A549 (cell line): ENCODE measurements around the gene HEXIM2. TPM values are rescaled to one million over a fixed set of nuclear protein-coding genes. Genes with fewer than 3 reads are reported as not detected.

Source experiments
- ATAC-seq, 2 experiments: fragments of 200-7000 bp in 1 of 2; fragments of >200 bp in 1 of 2; cut with Nextera tagmentation in 1 of 2; cut with Tn5 transposase in 1 of 2; 3 replicates each; pipeline versions ENCODE4 v1.8.0 to v1.9.1; 2018 to 2020; ENCODE audit warnings: mild to moderate bottlenecking in 1 of 2, moderate library complexity in 1 of 2
- CTCF ChIA-PET: fragments of 300-600 bp; sonication (Branson Sonifier 250); formaldehyde crosslinking; extraction: SDS; loops from one replicate; lab custom pipeline; 2021; ENCODE audit warnings: antibody characterized with exemption, inconsistent platforms; lab: Yijun Ruan, JAX
- POLR2A ChIA-PET: fragments of 350-600 bp; formaldehyde crosslinking; extraction: SDS; loops from one replicate; lab custom pipeline; 2021; ENCODE audit warnings: antibody characterized with exemption, inconsistent platforms; lab: Yijun Ruan, JAX
- DNase-seq, 2 experiments: peaks; one replicate each; pipeline versions ENCODE4 v3.0.0 to v3.0.0-alpha.2; 2011 to 2016; ENCODE audit warnings: low read depth in 1 of 2, low spot score in 1 of 2
- FAIRE-seq: peaks from 2 replicates; lab custom pipeline; 2011; peaks lifted over from hg19 to GRCh38; lab: Jason Lieb, UNC
- H3K27ac ChIP-seq, 2 experiments: fragments of >200 bp; sonication (Bioruptor Twin); formaldehyde crosslinking; 3 replicates each; pipeline ENCODE4 v1.5.1; 2016 to 2017
- H3K4me1 ChIP-seq: fragments of >200 bp; sonication (Bioruptor Twin); formaldehyde crosslinking; 3 replicates; pipeline ENCODE4 v1.6.1; 2016
- H3K4me2 ChIP-seq: fragments of >200 bp; sonication (Bioruptor Twin); formaldehyde crosslinking; 3 replicates; pipeline ENCODE4 v1.6.1; 2016
- H3K4me3 ChIP-seq: fragments of >200 bp; sonication (Bioruptor Twin); formaldehyde crosslinking; 3 replicates; pipeline ENCODE4 v1.5.1; 2016
- H3K9me3 ChIP-seq: fragments of >200 bp; sonication (Bioruptor Twin); formaldehyde crosslinking; 3 replicates; pipeline ENCODE4 v1.6.1; 2016
- BCL3 ChIP-seq: fragments of >200 bp; sonication (Bioruptor Twin); formaldehyde crosslinking; IDR thresholded peaks from 3 replicates; pipeline ENCODE4 v1.6.1; 2016
- CBX2 ChIP-seq: fragments of 200-600 bp; sonication (generic); IDR thresholded peaks from 2 replicates; pipeline ENCODE4 v1.6.1; 2016; ENCODE audit warnings: low read depth, mild to moderate bottlenecking, borderline replicate concordance
- CEBPB ChIP-seq, 2 experiments: fragments of >200 bp in 1 of 2; sonication (Bioruptor Twin) in 1 of 2; formaldehyde crosslinking in 1 of 2; IDR thresholded peaks; 2 replicates each; pipeline ENCODE4 v1.6.1; 2012 to 2016
- CHD4 ChIP-seq: fragments of 200-600 bp; sonication (generic); IDR thresholded peaks from 2 replicates; pipeline ENCODE4 v1.6.1; 2016; ENCODE audit warnings: antibody characterized with exemption, mild to moderate bottlenecking, borderline replicate concordance
- CTCF ChIP-seq: fragments of >200 bp; sonication (Bioruptor Twin); formaldehyde crosslinking; IDR thresholded peaks from 3 replicates; pipeline ENCODE4 v1.5.1; 2016
- EHMT2 ChIP-seq: fragments of 200-600 bp; sonication (generic); IDR thresholded peaks from 2 replicates; pipeline ENCODE4 v1.6.1; 2016; ENCODE audit warnings: antibody characterized with exemption, low read depth, mild to moderate bottlenecking, moderate library complexity
- ELK1 ChIP-seq: fragments of 150-350 bp; IDR thresholded peaks from 2 replicates; pipeline ENCODE4 v1.6.1; 2014; ENCODE audit warnings: low read depth, mild to moderate bottlenecking, low read length
- EP300 ChIP-seq, 2 experiments: fragments of >200 bp; sonication (Bioruptor Twin); formaldehyde crosslinking; IDR thresholded peaks; 2 replicates in 1 of 2; 3 replicates in 1 of 2; pipeline ENCODE4 v1.6.1; 2016 to 2017
- GATA3 ChIP-seq: IDR thresholded peaks from 2 replicates; pipeline ENCODE4 v1.6.1; 2012; ENCODE audit warnings: borderline replicate concordance
- HDAC2 ChIP-seq: fragments of 200-600 bp; sonication (generic); IDR thresholded peaks from 2 replicates; pipeline ENCODE4 v1.6.1; 2016
- HES2 ChIP-seq: fragments of >200 bp; sonication (Bioruptor Twin); formaldehyde crosslinking; IDR thresholded peaks from 2 replicates; pipeline ENCODE4 v1.6.1; 2016
- HEYL ChIP-seq: fragments of 250-450 bp; sonication (Bioruptor Pico); IDR thresholded peaks from 2 replicates; pipeline ENCODE4 v1.8.0; 2021; ENCODE audit warnings: mild to moderate bottlenecking, moderate library complexity
- HOXA7 ChIP-seq: fragments of 250-450 bp; sonication (Bioruptor Pico); IDR thresholded peaks from 2 replicates; pipeline ENCODE4 v1.5.0; 2020; ENCODE audit warnings: mild to moderate bottlenecking, moderate library complexity
- HOXB13 ChIP-seq: fragments of 250-450 bp; sonication (Bioruptor Pico); IDR thresholded peaks from 2 replicates; pipeline ENCODE4 v1.5.0; 2020; ENCODE audit warnings: low read depth, mild to moderate bottlenecking, moderate library complexity
- HOXB5 ChIP-seq: fragments of 250-450 bp; sonication (Bioruptor Pico); IDR thresholded peaks from 2 replicates; pipeline ENCODE4 v1.5.0; 2020; ENCODE audit warnings: mild to moderate bottlenecking, moderate library complexity
- JUNB ChIP-seq: fragments of >200 bp; sonication (Bioruptor Twin); formaldehyde crosslinking; IDR thresholded peaks from 2 replicates; pipeline ENCODE4 v1.6.1; 2016
- MAZ ChIP-seq: fragments of 150-350 bp; IDR thresholded peaks from 2 replicates; pipeline ENCODE4 v1.6.1; 2014; ENCODE audit warnings: antibody characterized with exemption, low read depth, low read length, borderline replicate concordance
- MYC ChIP-seq: IDR thresholded peaks from 2 replicates; pipeline ENCODE4 v1.6.1; 2012; ENCODE audit warnings: mild to moderate bottlenecking, inconsistent platforms, low read length, improper control_type of control experiment, borderline replicate concordance
- NPAS2 ChIP-seq: fragments of 250-450 bp; sonication (Bioruptor Pico); IDR thresholded peaks from 2 replicates; pipeline ENCODE4 v1.8.0; 2022; ENCODE audit warnings: mild to moderate bottlenecking, moderate library complexity, borderline replicate concordance
- NR3C1 ChIP-seq: fragments of >200 bp; sonication (Bioruptor Twin); formaldehyde crosslinking; IDR thresholded peaks from 3 replicates; pipeline ENCODE4 v1.6.1; 2017
- PBX3 ChIP-seq: IDR thresholded peaks from 2 replicates; pipeline ENCODE4 v1.6.1; 2012
- POLR2AphosphoS2 ChIP-seq: conservative IDR thresholded peaks from 2 replicates; pipeline ENCODE4 v1.6.1; 2012; ENCODE audit warnings: low read length, improper control_type of control experiment, inconsistent platforms
- RARB ChIP-seq: fragments of 250-450 bp; sonication (Bioruptor Pico); IDR thresholded peaks from 2 replicates; pipeline ENCODE4 v1.8.0; 2021; ENCODE audit warnings: mild to moderate bottlenecking, moderate library complexity
- RFX5 ChIP-seq: fragments of 450-650 bp; IDR thresholded peaks from 2 replicates; pipeline ENCODE4 v1.7.1; 2014; ENCODE audit warnings: antibody characterized with exemption, mild to moderate bottlenecking, moderate library complexity
- RNF2 ChIP-seq: fragments of 200-600 bp; sonication (generic); IDR thresholded peaks from 2 replicates; pipeline ENCODE4 v1.6.1; 2016; ENCODE audit warnings: low read depth, mild to moderate bottlenecking, antibody characterized with exemption, moderate library complexity, borderline replicate concordance
- SMC3 ChIP-seq: fragments of >200 bp; sonication (Bioruptor Twin); formaldehyde crosslinking; IDR thresholded peaks from 3 replicates; pipeline ENCODE4 v1.6.1; 2018; ENCODE audit warnings: inconsistent platforms
- SREBF2 ChIP-seq: fragments of 450-650 bp; IDR thresholded peaks from 2 replicates; pipeline ENCODE4 v1.6.1; 2014; ENCODE audit warnings: mild to moderate bottlenecking, moderate library complexity
- TFCP2L1 ChIP-seq: fragments of 250-450 bp; sonication (Bioruptor Pico); IDR thresholded peaks from 2 replicates; pipeline ENCODE4 v1.5.0; 2021; ENCODE audit warnings: mild to moderate bottlenecking
- ZNF302 ChIP-seq: fragments of 250-450 bp; sonication (Bioruptor Pico); IDR thresholded peaks from 2 replicates; pipeline ENCODE4 v1.9.0; 2021; ENCODE audit warnings: inconsistent platforms, mild to moderate bottlenecking, moderate library complexity
- ZSCAN20 ChIP-seq: fragments of 250-450 bp; sonication (Bioruptor Pico); IDR thresholded peaks from 2 replicates; pipeline ENCODE4 v1.8.0; 2022; ENCODE audit warnings: mild to moderate bottlenecking, moderate library complexity
- WGBS: methylation state at CpG from one replicate; pipeline ENCODE4 v1.1.6; 2017; ENCODE audit errors: missing lambda C conversion rate; 5-methylcytosine and 5-hydroxymethylcytosine counted together
- polyA plus RNA-seq, 4 experiments: library from polyadenylated mRNA; depleted of rRNA in 3 of 4; stranded (reverse); fragments of >200 nt; fragmentation: RNase III in 1 of 4; extraction: RNeasy Plus Mini Kit Qiagen cat#74134 plus additional on column Dnase treatment in 1 of 4; gene quantifications; 2 replicates in 3 of 4; 3 replicates in 1 of 4; pipeline ENCODE4 v1.2.3, GENCODE V29; 2011 to 2017
- TF ChIP-seq, protein P1 (sequence below): IDR thresholded peaks from 2 replicates; pipeline ENCODE4 v1.6.1; 2012
- TF ChIP-seq, protein P2 (sequence below): fragments of 250-450 bp; sonication (Bioruptor Pico); IDR thresholded peaks from 2 replicates; pipeline ENCODE4 v1.5.0; 2020; ENCODE audit warnings: low read depth, mild to moderate bottlenecking, moderate library complexity
- TF ChIP-seq, protein P3 (sequence below): fragments of 450-650 bp; IDR thresholded peaks from 2 replicates; pipeline ENCODE4 v1.6.1; 2014; ENCODE audit warnings: antibody characterized with exemption

Gene HEXIM2
- polyA plus RNA-seq, 2 of the 4 experiments (the other 2 are of a cell fraction) = 15.5 to 23.1 TPM

- H3K27ac ChIP-seq = peak overlapping the region; percentile 96 to 100
- H3K4me3 ChIP-seq = peak overlapping the region; percentile 36
- ATAC-seq (peak; percentile 73 to 79), DNase-seq (peak; percentile 90 to 99), FAIRE-seq (peak; percentile 96)
- H3K4me2 ChIP-seq = peak overlapping the region; percentile 95
- H3K4me1 ChIP-seq = peaks cover 79% of the 10 kb centered on the region
- WGBS = 3% methylated on average over 10 of the region's 10 CpGs
- H3K9me3 ChIP-seq = no peaks in the 10 kb centered on the region
- CTCF ChIA-PET = interaction anchor here (1.0 to 43.5 kb wide), 12 partner anchors 11 to 309 kb away, joined by 3 to 2147 read pairs (median 4); partner anchors contain the start of genes ACBD4, FMNL1, HEXIM1 and HEXIM2
- POLR2A ChIA-PET = interaction anchor here (0.6 to 7.6 kb wide), 21 partner anchors 10 to 303 kb away, joined by 3 to 371 read pairs (median 5); partner anchors contain the start of genes ACBD4, HEXIM1 and HEXIM2
- TF ChIP-seq PBX3 (peak; percentile 40; the same call in 1 of the 2 replicates), MYC (peak; percentile 70; the same call in 1 of the 2 replicates), HES2 (no peak), ELK1 (0 out of 2 replicates have a peak, but pooled peaks have one; percentile 59), HOXA7 (no peak), GATA3 (peak; percentile 77), SREBF2 (no peak), HOXB13 (CRISPR knock-in tag) (peak; percentile 74; the same call in 1 of the 2 replicates), CTCF (0 out of 3 replicates have a peak, but pooled peaks have one; percentile 24), SMC3 (peak; percentile 84), CBX2 (no peak), JUNB (peak; percentile 54), CHD4 (no peak), ZSCAN20 (CRISPR knock-in tag) (no peak), RFX5 (no peak), EHMT2 (no peak), NPAS2 (CRISPR knock-in tag) (no peak), BCL3 (peak; percentile 77; the same call in 2 of the 3 replicates), TFCP2L1 (CRISPR knock-in tag) (no peak), NR3C1 (no peak), CEBPB (IDR thresholded peaks at IDR 0.05) (0 out of 4 replicates have a peak, but pooled peaks of 1 of the 2 experiments have one; percentile 17), HOXB5 (CRISPR knock-in tag) (0 out of 2 replicates have a peak, but pooled peaks have one; percentile 47), EP300 (IDR thresholded peaks at IDR 0.05) (peak; percentile 86 to 95), MAZ (peak; percentile 98), ZNF302 (no peak), HEYL (CRISPR knock-in tag) (no peak), HDAC2 (no peak), POLR2AphosphoS2 (no peak), RARB (CRISPR knock-in tag) (no peak), RNF2 (no peak)
- TF ChIP-seq, protein P1, sequence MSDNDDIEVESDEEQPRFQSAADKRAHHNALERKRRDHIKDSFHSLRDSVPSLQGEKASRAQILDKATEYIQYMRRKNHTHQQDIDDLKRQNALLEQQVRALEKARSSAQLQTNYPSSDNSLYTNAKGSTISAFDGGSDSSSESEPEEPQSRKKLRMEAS = peak; percentile 89
- TF ChIP-seq, protein P2, sequence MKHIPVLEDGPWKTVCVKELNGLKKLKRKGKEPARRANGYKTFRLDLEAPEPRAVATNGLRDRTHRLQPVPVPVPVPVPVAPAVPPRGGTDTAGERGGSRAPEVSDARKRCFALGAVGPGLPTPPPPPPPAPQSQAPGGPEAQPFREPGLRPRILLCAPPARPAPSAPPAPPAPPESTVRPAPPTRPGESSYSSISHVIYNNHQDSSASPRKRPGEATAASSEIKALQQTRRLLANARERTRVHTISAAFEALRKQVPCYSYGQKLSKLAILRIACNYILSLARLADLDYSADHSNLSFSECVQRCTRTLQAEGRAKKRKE = no peak
- TF ChIP-seq, protein P3, sequence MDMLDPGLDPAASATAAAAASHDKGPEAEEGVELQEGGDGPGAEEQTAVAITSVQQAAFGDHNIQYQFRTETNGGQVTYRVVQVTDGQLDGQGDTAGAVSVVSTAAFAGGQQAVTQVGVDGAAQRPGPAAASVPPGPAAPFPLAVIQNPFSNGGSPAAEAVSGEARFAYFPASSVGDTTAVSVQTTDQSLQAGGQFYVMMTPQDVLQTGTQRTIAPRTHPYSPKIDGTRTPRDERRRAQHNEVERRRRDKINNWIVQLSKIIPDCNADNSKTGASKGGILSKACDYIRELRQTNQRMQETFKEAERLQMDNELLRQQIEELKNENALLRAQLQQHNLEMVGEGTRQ = no peak
Observed at GRCh38 chr17:45172541-45173286, 11.0 kb downstream of the HEXIM2 start.
